T-helper 1 cell treated with Interleukin-12 subunit alpha and Interleukin-12 subunit beta and Interleukin-4 antibody, amounts not matched to agents 30 ng/mL and 1 ng/mL, for 36 hours (primary cell): ENCODE data around the gene CEP89. TPM values are rescaled to one million over a fixed set of nuclear protein-coding genes. Genes with fewer than 3 reads are reported as not detected.
"Not testable (repeated sequence)": the region's sequence is repeated elsewhere in the genome, so short reads cannot be mapped to it uniquely, and the experiment has no call there.

Experiments
- intact Hi-C: fragments of 100-400 bp; cut with micrococcal nuclease; formaldehyde crosslinking; loops from one replicate; pipeline ENCODE4 v1.15.1; 2024
- total RNA-seq: library from RNA; stranded (reverse); gene quantifications from 2 replicates; pipeline ENCODE4 v1.2.3, GENCODE V29; 2022

CEP89 gene
- total RNA-seq: 18.0 and 19.6 TPM in 2 replicates

DNA sequence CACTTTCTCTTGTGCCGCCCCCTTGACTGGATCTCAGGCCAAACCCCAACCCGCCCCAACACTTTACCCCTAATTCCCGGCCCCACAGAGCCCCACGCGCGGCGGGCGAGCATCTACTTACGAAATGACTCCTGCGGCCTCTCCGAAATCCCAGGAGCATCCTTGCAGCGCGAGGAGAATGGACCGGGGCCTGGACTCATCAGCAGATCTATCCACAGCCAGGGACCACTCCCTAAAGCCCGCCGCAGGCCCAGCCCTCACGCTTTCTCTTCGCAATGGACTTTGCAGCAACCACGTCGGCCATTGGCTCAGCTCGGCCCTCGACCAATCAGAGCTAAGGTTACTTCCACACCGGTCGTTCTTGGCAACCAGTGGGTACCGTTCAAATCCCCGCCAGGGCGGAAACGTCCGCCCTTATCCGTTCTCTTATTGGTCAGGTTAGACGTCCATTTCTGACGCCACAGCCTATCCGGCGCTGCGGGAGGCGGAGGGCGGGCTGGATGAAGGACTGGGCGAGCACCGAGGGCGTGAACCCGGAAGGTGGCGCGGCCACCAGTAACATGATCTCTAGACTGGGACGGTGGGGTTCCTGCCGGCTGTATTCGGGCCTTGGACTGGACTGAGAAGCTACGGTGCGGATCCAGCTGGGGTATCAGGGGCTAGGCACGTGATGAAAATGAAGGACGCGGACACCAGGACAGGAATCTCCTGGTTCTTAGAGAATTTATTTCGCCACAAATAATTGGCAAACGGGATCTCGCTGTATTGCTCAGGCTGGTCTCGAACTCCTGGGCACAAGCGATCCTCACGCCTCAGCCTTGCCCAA lies at the start of gene CEP89, which contains the start of gene FAAP24:
Gene CEP89 (minus strand): TSS at position 244 of the 826 bp plus-strand sequence. CDS start 84 bp downstream, at position 160.
Gene FAAP24 (plus strand): TSS at position 528 of the 826 bp plus-strand sequence. CDS start 955 bp downstream, outside the sequence.
- intact Hi-C loops: loop anchor here (1.0 to 5.0 kb wide), 12 partner anchors 93 to 627 kb away; partner anchors contain the start of genes ANKRD27, CEBPG, DPY19L3 and GPATCH1

DNA sequence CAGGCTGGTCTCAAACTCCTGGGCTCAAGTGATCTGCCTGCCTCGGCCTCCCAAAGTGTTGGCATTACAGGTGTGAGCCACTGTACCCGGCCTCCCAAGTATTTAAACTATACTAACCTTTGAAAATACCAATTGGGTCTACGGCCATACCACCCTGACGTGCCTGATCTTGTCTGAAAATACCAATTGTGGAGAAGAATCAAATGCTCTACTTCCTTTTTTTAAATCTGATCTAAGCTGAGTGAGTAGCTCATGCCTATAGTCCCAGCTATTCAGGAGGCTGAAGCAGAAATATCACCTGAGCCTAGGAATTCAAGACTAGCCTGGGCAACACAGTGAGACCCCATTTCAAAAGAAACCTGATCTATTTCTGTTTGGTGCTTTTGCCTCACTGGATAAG lies 39.1 kb upstream of the CEP89 start:
- intact Hi-C loops: not testable (repeated sequence)

DNA sequence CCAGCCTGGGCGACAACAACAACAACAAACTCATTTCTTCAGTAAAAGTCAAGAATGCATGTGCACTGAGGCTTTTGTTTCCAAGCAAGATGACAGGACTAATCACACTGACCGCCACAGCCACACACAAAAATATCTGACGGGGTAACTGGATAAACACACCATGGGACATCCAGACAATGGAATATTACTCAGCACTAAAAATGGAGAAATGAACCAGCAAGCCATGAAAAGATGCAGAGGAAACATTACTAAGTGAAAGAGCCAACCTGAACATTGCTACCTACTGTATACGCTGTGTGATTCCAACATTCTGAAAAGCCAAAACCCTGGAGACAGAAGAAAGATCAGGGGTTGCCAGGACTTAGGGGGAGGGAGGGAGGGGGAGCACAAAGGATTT lies 37.0 kb upstream of the CEP89 start:
- intact Hi-C loops: no loop called here

DNA sequence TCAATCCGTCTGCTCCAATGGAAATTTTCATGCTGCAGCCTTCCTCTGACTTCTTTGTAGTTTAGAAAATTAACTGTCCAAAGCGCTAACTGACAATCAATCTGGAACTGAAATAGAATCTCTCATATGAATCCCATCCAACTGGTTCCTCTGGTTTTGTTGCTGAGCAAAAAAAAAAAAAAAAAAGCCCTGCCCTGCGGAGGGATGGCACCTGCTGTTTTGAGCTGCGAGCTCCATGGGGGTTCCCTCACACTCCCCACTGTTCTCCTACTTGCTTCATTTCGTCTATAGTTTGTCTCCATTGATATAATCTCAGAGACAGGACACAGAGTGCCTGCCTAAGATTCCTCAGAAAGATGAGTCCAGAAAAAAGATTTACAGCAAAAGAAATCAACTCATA lies 33.7 kb upstream of the CEP89 start:
- intact Hi-C loops: no loop called here

DNA sequence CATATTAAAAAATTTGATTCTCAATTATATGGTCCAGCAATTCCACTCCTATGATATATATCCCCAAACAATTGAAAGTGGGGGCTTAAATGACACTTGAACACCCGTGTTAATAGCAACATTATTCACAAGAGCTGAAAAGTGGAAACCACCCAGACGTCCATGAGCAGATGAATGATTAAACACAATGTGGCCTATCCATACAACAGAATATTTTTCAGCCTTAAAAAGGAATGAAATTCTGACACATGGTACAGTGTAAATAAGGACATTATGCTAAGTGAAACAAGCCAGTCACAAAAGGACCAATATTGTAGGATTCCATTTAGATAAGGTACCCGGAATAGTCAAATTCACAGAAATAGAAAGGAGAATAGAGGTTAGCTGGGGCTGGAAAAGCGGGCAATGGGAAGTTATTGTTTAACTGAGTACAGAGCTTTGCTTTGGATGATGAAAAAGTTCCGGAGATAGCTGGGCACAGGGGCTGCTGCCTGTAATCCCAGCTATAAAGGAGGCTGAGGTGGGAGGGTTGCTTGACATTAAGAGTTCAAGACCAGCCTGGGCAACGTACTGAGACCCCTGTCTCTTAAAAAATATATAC lies 31.8 kb upstream of the CEP89 start:
- intact Hi-C loops: not testable (repeated sequence)

DNA sequence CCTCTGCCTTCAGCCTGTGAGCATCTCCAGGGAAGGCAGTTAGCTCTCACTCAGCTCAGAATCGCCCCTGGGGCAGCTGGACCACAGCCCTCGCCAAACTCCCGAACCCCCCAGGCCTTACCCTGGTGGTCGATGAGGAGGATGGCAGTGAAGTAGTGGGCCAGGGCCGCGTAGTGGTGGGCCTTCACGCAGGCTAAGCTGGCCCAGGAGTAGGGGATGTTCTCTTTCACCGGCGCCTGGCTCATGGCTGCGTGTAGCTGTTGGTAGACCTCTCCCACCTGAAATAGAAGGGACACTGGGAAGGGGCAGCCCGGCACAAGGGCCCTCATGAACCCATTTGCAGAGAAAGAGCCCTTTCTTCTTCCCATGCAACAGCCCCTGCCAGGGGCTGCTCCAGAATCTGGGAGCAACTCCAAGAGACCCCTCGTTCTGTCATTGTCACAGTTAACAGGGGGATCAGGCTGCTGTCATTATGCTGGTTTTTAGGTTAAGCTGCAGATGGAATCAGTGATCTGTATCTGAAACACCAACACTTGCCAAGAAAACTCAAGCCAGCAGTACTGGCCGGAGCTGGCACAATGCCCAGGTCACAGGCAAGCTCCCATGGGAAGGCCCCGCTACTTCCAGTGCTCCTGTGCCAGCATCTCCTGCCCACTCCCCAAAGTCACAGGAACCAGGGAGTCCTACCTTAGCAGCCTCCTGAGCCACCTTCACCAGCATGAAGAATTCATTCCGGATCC lies 30.5 kb upstream of the CEP89 start:
- intact Hi-C loops: not testable (repeated sequence)

DNA sequence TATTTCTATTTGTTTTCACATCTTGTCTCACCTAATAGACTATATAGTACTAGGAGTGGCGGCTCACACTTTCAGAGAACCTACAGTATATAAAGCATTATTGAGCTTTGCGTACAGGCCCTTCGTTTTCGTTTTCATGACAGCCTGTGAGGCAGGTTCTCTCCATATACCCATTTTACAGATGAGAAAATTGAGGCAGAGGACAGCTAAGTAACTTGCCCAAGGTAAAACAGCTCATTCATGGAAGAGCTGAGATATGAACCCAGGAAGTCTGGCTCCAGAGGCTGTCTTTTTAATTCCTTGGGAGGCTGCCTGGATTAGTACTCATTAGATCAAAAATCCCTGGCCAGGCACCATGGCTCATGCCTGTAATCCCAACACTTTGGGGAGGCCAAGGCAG lies 29.2 kb upstream of the CEP89 start:
- intact Hi-C loops: no loop called here

DNA sequence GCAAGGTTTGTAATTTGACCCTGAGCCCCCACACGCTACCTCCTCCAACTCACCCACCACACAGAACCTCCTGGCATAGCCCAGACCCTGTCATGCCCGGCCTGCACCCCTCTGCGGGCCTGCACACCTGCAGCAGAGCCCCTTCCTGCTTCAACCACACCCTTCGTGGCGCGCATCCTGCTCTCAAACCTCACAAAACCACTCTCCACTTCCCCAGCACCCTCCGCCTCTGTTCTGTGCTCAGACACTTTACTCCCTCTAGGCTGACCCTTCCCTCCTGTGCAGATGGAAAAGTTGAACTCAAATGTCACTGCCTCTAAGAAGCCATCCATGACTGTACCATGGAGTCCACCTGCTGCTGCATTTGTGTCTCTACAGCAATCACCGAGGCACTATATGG lies 28.8 kb upstream of the CEP89 start:
- intact Hi-C loops: no loop called here

DNA sequence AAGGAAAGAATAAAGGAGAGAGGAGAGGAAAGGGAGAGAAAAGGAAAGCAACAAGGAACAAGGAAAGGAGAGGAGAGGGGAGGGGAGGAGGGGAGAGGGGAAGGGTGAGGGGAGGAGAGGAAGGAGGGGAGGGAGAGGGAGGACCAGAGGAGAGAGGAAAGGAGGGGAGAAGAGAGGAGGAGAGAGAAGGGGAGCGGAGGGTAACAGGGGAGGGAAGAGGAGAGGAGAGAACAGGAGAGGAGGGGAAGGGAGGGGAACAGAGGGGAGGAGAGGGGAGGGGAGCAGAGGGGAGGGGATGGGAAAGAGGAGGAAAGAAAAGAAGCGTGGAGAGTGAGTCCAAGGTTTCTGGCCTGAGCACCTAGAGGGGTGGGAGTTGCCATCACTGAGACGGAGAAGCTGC lies 27.0 kb upstream of the CEP89 start:
- intact Hi-C loops: no loop called here

DNA sequence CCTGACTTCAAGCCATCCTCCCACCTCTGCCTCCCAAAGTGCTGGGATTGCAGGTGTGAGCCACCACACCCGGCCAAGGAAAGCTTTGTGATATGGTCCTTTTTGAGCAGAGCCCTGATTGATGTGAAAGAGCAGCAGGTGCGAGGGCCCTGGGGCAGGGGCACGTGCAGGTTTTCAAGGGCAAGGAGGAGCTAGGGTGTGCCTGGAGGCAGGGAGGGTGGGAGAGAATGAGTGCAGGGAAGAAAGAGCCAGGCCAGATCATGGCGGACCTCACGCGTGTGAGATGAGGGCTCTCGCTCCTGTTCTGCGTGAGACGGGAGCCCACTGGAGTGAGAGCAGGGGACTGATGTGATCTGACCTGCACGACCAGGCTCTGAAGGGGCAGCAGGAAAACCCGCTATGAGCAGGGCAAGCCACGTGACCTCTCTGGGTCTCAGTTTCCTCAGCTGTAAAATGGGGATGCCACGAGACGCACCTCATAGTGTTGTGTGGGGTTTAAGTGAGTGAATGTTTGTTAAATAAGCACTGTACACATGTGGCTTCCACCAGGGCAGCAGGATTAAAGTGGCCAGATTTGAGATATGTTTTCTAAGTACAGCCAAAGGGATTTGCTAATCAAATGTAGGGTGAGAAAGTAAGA lies 26.1 kb upstream of the CEP89 start:
- intact Hi-C loops: no loop called here

DNA sequence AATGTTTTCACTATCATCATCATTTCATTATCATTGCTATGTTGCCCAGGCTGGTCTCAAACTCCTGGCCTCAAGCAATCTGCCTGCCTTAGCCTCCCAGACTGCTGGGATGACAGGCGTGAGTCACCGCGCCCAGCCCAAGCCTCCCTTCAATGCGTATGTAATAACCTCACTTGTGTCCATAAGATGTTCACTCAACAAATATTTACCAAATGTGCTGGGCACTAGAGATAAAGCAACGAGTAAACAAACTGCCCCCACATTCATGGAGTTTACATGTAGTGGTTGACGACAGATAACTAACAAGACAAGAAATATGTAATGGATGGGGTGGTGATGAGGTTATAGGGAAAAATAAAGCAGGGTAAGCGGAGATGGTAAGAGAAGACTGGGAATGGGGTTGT lies 25.3 kb upstream of the CEP89 start:
- intact Hi-C loops: not testable (repeated sequence)

DNA sequence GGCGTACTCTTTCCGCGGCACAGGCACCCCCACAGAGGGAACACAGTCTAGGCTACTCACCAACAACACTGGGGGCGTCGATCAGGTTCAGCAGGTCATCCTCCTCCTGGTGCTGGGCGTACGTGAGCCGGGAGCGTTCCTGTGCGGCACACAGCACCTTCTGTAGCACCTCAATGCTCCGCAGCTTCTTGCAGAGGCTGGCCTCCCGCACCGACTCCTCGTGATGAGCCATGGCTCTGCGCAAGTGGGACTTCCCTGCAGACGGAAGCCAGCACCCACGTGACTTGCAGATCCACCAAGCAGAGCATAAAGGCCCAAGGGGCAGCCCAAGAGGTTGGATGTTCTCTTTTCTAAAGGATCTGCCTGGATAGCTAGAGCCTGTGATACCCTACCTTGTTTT lies 24.2 kb upstream of the CEP89 start:
- intact Hi-C loops: not testable (repeated sequence)

DNA sequence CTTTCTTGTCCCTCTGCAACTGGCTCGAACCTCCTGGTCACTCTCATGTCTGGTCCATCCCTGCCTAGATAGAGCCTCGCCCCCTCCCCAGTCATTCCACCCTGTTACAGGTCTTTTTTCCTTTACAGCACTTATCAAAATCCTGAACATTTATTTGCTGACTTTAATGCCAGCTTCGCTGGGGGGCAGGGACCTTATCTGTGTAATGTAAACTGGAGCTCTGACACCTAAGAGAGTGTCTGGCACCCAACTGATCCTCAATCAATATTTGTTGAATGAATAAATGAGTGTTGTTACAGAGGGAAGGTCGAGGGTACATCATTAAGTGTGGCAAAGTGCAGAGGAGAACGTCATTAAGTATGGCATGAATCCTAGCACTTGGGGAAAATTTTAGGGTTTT lies 17.0 kb upstream of the CEP89 start:
- intact Hi-C loops: no loop called here

DNA sequence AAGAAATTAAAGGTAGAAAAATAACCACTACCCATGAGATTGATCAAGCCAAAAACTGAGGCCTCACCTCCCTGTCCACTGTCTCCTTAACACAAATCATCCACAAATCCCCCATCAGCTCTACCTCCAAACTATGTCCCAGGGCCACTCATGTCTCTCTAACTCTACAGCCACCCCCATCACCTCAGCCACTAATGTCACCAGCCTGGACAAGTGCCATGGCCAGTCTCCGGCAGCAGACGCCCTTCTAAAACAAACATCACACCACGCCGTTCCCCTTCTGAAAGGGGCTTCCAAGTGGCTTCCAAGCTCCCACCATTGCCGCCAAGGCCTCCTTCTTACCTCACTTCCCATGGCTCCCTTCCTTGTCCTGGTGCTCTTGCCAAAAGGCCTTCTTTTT lies 16.5 kb upstream of the CEP89 start:
- intact Hi-C loops: not testable (repeated sequence)

DNA sequence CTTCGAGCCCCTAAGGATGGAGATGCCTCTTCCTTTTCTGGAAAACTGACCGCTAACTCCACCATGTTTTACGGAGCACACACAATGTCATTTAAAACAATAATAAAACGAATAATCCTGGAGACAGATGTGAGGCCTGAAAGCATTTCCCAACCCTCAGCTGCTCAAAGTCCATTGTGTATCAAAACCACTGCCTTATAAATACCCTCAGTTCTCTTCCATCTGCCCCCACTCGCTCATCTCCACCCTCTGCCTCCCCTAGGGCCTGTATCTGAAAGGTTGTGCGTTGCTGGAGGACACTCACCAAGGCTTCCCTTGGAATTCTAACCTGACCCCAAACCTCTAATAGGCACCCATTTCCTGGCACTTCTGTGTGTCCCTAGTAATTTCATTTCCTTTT lies 10.7 kb upstream of the CEP89 start:
- intact Hi-C loops: not testable (repeated sequence)

DNA sequence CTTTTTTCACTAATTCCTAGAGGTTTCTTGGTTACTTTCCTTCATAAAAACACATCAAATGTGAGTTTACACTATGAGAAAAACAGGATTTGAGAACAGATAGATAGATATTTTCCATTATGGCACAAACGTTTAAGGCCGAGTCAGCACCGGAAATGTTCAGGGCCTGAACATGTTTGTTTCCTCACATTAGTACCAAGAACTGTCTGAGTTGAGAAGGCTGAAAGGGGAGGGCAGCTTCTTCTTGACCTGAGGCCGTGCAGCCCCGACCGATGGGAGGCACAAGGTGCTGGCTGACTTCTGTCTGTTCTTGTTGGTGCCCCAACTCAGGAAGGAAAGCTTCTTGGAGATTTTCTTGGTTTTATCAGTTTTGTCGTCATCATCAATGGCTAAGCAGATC lies 8.0 kb upstream of the CEP89 start:
- intact Hi-C loops: not testable (repeated sequence)

DNA sequence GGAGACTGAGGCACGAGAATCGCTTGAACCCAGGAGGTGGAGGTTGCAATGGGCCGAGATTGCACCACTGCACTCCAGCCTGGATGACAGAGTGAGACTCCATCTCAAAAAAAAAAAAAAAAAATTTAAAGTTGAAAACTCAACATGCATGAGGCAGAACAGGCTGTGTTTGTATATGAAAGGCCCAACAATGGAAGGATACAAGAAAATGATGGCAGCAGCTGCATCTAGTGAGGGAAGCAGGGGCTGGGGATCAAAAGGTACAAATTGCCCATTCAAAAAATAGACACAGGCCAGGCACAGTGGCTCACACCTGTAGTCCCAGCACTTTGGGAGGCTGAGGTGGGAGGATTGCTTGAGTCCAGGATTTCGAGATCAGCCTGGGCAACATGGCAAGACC lies 6.1 kb upstream of the CEP89 start:
- intact Hi-C loops: not testable (repeated sequence)

DNA sequence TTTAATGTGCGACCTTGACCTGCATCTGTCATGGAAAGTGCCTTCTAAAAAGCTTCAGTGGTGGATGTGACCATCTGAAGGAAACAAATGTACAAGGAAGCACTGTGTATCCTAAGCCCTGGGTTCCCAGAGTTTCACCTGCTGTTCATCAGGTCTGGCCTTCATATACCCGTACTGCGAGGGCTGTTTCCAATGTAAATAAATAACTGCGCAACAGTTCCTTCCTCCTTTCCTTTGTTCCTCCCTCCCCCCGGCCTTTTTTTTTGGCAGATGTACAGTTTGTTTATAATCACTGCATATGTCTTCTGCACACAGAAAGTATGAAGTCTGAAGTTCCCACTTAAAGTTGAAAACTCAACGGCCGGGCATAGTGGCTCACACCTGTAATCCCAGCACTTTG lies 5.5 kb upstream of the CEP89 start:
- intact Hi-C loops: no loop called here

DNA sequence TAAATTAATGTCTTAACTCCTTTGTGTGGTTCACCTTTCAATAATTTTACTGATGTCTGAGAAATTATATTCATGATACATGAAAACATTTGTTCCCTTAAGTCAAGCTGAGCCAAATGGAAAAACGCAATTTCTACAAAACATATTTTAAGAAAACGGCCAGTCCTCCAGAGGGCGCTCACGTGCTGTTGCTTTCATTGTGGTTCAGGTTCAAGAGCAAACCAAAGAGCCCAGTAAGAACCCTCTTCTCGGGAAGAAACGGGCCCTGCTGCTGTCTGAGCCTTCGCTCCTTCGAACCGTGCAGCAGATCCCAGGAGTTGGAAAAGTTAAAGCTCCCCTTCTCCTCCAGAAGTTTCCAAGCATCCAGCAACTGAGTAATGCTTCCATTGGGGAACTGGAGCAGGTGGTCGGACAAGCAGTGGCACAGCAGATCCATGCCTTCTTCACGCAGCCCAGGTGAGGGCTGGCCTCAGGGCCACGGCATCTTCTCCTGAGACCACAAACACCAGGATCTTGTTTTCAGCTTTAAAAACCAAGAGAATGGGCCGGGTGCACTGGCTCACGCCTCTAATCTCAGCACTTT lies 4.6 kb upstream of the CEP89 start:
- intact Hi-C loops: loop anchor here (1.0 kb wide), 2 partner anchors 105 to 286 kb away; partner anchors contain the start of gene GPATCH1

DNA sequence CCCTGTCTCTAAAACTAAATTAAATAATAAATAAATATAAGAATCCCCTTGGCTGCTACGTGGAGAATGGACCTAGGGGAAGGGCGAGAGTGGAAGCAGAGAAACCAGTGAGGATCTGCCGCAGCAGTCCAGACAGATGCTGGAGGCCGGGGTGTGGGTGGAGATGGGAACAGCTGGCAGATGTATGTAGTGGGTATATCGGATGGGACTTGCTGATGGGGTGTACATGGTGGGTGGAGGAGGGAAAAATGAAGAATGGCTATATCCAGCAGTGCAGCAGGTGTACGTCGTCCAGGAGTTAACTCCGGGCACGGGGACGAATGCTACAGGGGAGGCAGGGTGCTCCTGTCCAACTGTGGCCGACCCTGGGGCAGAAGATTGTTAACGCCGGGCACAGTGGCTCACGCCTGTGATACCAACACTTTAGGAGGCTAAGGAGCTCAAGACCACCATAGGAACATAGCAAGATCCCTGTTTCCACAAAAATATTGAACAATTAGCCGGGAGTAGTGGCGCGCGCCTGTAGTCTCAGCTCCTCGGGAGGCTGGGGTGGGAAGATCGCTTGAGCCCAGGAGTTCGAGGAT lies 654 bp downstream of the CEP89 start:
- intact Hi-C loops: loop anchor here (5.0 kb wide), 2 partner anchors 374 to 551 kb away; partner anchors contain the start of gene PEPD

DNA sequence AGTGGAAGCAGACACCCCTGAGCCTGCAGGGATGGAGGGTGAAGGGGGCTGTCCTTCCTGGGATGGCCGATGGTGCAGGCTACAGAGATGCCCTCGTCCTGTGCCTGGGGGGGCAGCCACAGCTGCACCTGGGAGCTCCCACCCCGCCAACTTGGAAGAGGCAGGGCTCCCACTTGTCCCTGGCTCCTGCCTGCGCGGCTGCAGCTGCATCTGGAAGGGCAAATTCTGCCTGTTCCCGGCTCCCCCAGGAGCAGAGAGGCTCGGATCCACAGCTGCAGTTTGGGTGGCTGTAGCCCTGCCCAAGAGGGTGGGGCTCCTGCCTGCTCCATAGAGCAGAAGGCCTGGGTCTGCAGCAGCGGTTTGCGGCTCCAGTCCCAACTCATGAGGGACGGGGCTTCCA lies 2.2 kb downstream of the CEP89 start:
- intact Hi-C loops: no loop called here
